IMR-90 (cell line): ENCODE data around the gene FAM168B. TPM values are rescaled to one million over a fixed set of nuclear protein-coding genes. Genes with fewer than 3 reads are reported as not detected.

Experiments used
- ATAC-seq: fragments of 200-7000 bp; cut with Tn5 transposase; 2 replicates; pipeline ENCODE4 v1.9.1; 2020; ENCODE audit warnings: low read depth, mild to moderate bottlenecking, moderate library complexity
- BruUV-seq: library from RNA; stranded (reverse); fragments of 400-500 nt; replicated peaks from 2 replicates; lab custom pipeline; 2021; lab: Mats Ljungman, UMichigan
- CTCF ChIA-PET: fragments of 300-600 bp; formaldehyde crosslinking; extraction: SDS; loops from one replicate; lab custom pipeline; 2021; ENCODE audit warnings: antibody characterized with exemption; lab: Yijun Ruan, JAX
- POLR2A ChIA-PET: fragments of 300-600 bp; sonication (Branson Sonifier 250); formaldehyde crosslinking; loops from one replicate; lab custom pipeline; 2022; ENCODE audit warnings: antibody characterized with exemption; ENCODE audit not compliant: unreplicated experiment; lab: Charles Lee
- DNase-seq: peaks from one replicate; pipeline ENCODE4 v3.0.0; 2013
- H2AFZ ChIP-seq: replicated peaks from 2 replicates; pipeline ENCODE3; 2013; ENCODE audit warnings: low read length, mild to moderate bottlenecking; ENCODE audit not compliant: poor library complexity
- H2AK5ac ChIP-seq: 2 replicates; pipeline ENCODE4 v1.6.1; 2013; ENCODE audit warnings: low read depth, low read length, inconsistent platforms
- H2AK9ac ChIP-seq: replicated peaks from 2 replicates; pipeline ENCODE3; 2013; ENCODE audit warnings: mild to moderate bottlenecking, low read depth, low read length, moderate library complexity; ENCODE audit not compliant: poor library complexity
- H2BK120ac ChIP-seq: 2 replicates; pipeline ENCODE4 v1.6.1; 2013; ENCODE audit warnings: low read depth, low read length, inconsistent platforms
- H2BK15ac ChIP-seq: 3 replicates; pipeline ENCODE4 v1.6.1; 2013; ENCODE audit warnings: low read depth, low read length, inconsistent platforms
- H2BK20ac ChIP-seq: 2 replicates; pipeline ENCODE4 v1.6.1; 2013; ENCODE audit warnings: low read depth, mild to moderate bottlenecking, inconsistent platforms, low read length, moderate library complexity
- H2BK5ac ChIP-seq: 2 replicates; pipeline ENCODE4 v1.6.1; 2013; ENCODE audit warnings: mild to moderate bottlenecking, low read depth, low read length, inconsistent platforms; ENCODE audit not compliant: poor library complexity, severe bottlenecking
- H3K14ac ChIP-seq: replicated peaks from 2 replicates; pipeline ENCODE4 v1.6.1; 2013; ENCODE audit warnings: low read depth, low read length, inconsistent platforms
- H3K18ac ChIP-seq: 2 replicates; pipeline ENCODE4 v1.6.1; 2013; ENCODE audit warnings: low read depth, low read length, control low read depth
- H3K23ac ChIP-seq: 2 replicates; pipeline ENCODE4 v1.6.1; 2013; ENCODE audit warnings: low read depth, low read length, inconsistent platforms
- H3K27ac ChIP-seq: 2 replicates; pipeline ENCODE4 v1.5.1; 2013; ENCODE audit warnings: mild to moderate bottlenecking, control low read depth, low read length; ENCODE audit not compliant: insufficient read depth
- H3K27me3 ChIP-seq: 2 replicates; pipeline ENCODE4 v1.6.1; 2013; ENCODE audit warnings: low read length; ENCODE audit not compliant: control insufficient read depth, insufficient read depth
- H3K36me3 ChIP-seq: 2 replicates; pipeline ENCODE4 v1.6.1; 2013; ENCODE audit warnings: low read length, mixed read lengths; ENCODE audit not compliant: control insufficient read depth, insufficient read depth
- H3K4ac ChIP-seq: 2 replicates; pipeline ENCODE4 v1.6.1; 2013; ENCODE audit warnings: low read depth, low read length, inconsistent platforms
- H3K4me1 ChIP-seq: 2 replicates; pipeline ENCODE4 v1.6.1; 2013; ENCODE audit warnings: low read length, mixed read lengths; ENCODE audit not compliant: control insufficient read depth, insufficient read depth
- H3K4me2 ChIP-seq: 2 replicates; pipeline ENCODE4 v1.6.1; 2013; ENCODE audit warnings: low read depth, mild to moderate bottlenecking, control low read depth, low read length, moderate library complexity
- H3K4me3 ChIP-seq: 2 replicates; pipeline ENCODE4 v1.5.1; 2013; ENCODE audit warnings: low read depth, mild to moderate bottlenecking, control low read depth, low read length, moderate library complexity; ENCODE audit not compliant: insufficient read depth
- H3K56ac ChIP-seq: 2 replicates; pipeline ENCODE4 v1.6.1; 2013; ENCODE audit warnings: low read length, inconsistent platforms; ENCODE audit not compliant: insufficient read depth; ENCODE audit errors: extremely low read depth
- H3K79me1 ChIP-seq, 2 experiments: 2 replicates each; pipeline ENCODE4 v1.6.1; 2013; ENCODE audit warnings: low read length in 2 of 2, inconsistent platforms in 1 of 2, low read depth in 1 of 2
- H3K9ac ChIP-seq: 2 replicates; pipeline ENCODE4 v1.6.1; 2013; ENCODE audit warnings: low read depth, low read length, control low read depth
- H3K9me1 ChIP-seq: 2 replicates; pipeline ENCODE4 v1.6.1; 2013; ENCODE audit warnings: low read length, inconsistent platforms; ENCODE audit not compliant: insufficient read depth
- H3K9me3 ChIP-seq: 2 replicates; pipeline ENCODE4 v1.6.1; 2013; ENCODE audit warnings: low read length; ENCODE audit not compliant: control insufficient read depth, insufficient read depth
- H4K20me1 ChIP-seq: 2 replicates; pipeline ENCODE4 v1.6.1; 2013; ENCODE audit warnings: low read length, inconsistent platforms; ENCODE audit not compliant: insufficient read depth
- H4K5ac ChIP-seq: 2 replicates; pipeline ENCODE4 v1.6.1; 2013; ENCODE audit warnings: mild to moderate bottlenecking, low read depth, low read length, control low read depth
- H4K8ac ChIP-seq, 2 experiments: 2 replicates each; pipeline ENCODE4 v1.6.1; 2013; ENCODE audit warnings: low read depth in 2 of 2, low read length in 2 of 2, control low read depth in 1 of 2, inconsistent platforms in 1 of 2
- H4K91ac ChIP-seq: 2 replicates; pipeline ENCODE4 v1.6.1; 2013; ENCODE audit warnings: low read depth, low read length, inconsistent platforms; ENCODE audit not compliant: insufficient read depth
- BHLHE40 ChIP-seq: fragments of 150-350 bp; IDR thresholded peaks from 2 replicates; pipeline ENCODE4 v1.6.1; 2016; ENCODE audit warnings: mild to moderate bottlenecking, low read depth, low read length
- CHD1 ChIP-seq: IDR thresholded peaks from 2 replicates; pipeline ENCODE4 v1.6.1; 2012; ENCODE audit warnings: low read depth, low read length, improper control_type of control experiment
- CTCF ChIP-seq: conservative IDR thresholded peaks from 2 replicates; pipeline ENCODE4 v1.5.1; 2012; ENCODE audit warnings: mild to moderate bottlenecking, low read depth, low read length, improper control_type of control experiment
- ELK1 ChIP-seq: fragments of 150-350 bp; IDR thresholded peaks from 2 replicates; pipeline ENCODE4 v1.6.1; 2016; ENCODE audit warnings: low read depth, mild to moderate bottlenecking, low read length, moderate library complexity, borderline replicate concordance
- FOS ChIP-seq: fragments of 150-350 bp; IDR thresholded peaks from 2 replicates; pipeline ENCODE4 v1.6.1; 2016; ENCODE audit warnings: low read depth, low read length
- MAFK ChIP-seq: IDR thresholded peaks from 2 replicates; pipeline ENCODE4 v1.6.1; 2012; ENCODE audit warnings: low read depth, low read length, improper control_type of control experiment
- MAZ ChIP-seq: IDR thresholded peaks from 2 replicates; pipeline ENCODE4 v1.6.1; 2012; ENCODE audit warnings: low read depth, mild to moderate bottlenecking, low read length, improper control_type of control experiment, moderate library complexity, borderline replicate concordance
- MXI1 ChIP-seq: IDR thresholded peaks from 2 replicates; pipeline ENCODE4 v1.6.1; 2012; ENCODE audit warnings: low read depth, mild to moderate bottlenecking, low read length, moderate library complexity, borderline replicate concordance
- NFE2L2 ChIP-seq: fragments of 150-350 bp; IDR thresholded peaks from 2 replicates; pipeline ENCODE4 v1.6.1; 2016; ENCODE audit warnings: low read depth, mild to moderate bottlenecking, low read length
- POLR2A ChIP-seq: IDR thresholded peaks from 2 replicates; pipeline ENCODE4 v1.6.1; 2012; ENCODE audit warnings: mild to moderate bottlenecking, low read depth, low read length
- RAD21 ChIP-seq: IDR thresholded peaks from 2 replicates; pipeline ENCODE4 v1.6.1; 2012; ENCODE audit warnings: low read length, improper control_type of control experiment
- RCOR1 ChIP-seq: IDR thresholded peaks from 2 replicates; pipeline ENCODE4 v1.6.1; 2012; ENCODE audit warnings: mild to moderate bottlenecking, low read length, improper control_type of control experiment; ENCODE audit not compliant: insufficient replicate concordance
- SMC3 ChIP-seq: fragments of 150-350 bp; IDR thresholded peaks from 2 replicates; pipeline ENCODE4 v1.6.1; 2016; ENCODE audit warnings: low read depth, mild to moderate bottlenecking, antibody characterized with exemption, low read length, moderate library complexity
- USF2 ChIP-seq: fragments of 150-350 bp; IDR thresholded peaks from 2 replicates; pipeline ENCODE4 v1.6.1; 2017; ENCODE audit warnings: mild to moderate bottlenecking, antibody characterized with exemption, low read length, low read depth
- WGBS, 2 experiments: methylation state at CpG; one replicate each; pipeline versions ENCODE4 v1.1.5 to v1.1.7; 2013; ENCODE audit warnings: missing lambda C conversion rate in 2 of 2; ENCODE audit not compliant: insufficient read length in 1 of 2; ENCODE audit errors: extremely low coverage in 2 of 2; 5-methylcytosine and 5-hydroxymethylcytosine counted together
- dilution Hi-C: fragments of 300-500 bp; cut with HindIII; formaldehyde crosslinking; loops from one replicate; pipeline ENCODE4 v1.14.3; 2018; ENCODE audit warnings: low sequenced_read_pairs; ENCODE audit not compliant: unreplicated experiment
- in situ Hi-C: fragments of 300-500 bp; cut with MboI; formaldehyde crosslinking; loops from 3 replicates; pipeline ENCODE4 v1.14.3; 2019; ENCODE audit warnings: low sequenced_read_pairs, inconsistent platforms, mixed read lengths
- intact Hi-C: fragments of 100-400 bp; cut with micrococcal nuclease; formaldehyde crosslinking; loops from 2 replicates; pipeline ENCODE4 v1.10.0; 2022
- polyA plus RNA-seq, 3 experiments: library from polyadenylated mRNA; depleted of rRNA; stranded (reverse); fragments of >200 nt; gene quantifications; 2 replicates each; pipeline ENCODE4 v1.2.3, GENCODE V29; 2012; ENCODE audit warnings: low replicate concordance in 1 of 3
- total RNA-seq: library from RNA; depleted of rRNA; stranded (reverse); fragments of >200 nt; gene quantifications from 2 replicates; pipeline ENCODE4 v1.2.3, GENCODE V29; 2012

Gene FAM168B
- total and polyA plus RNA-seq, 2 of the 4 experiments (the other 2 are of a cell fraction): 76.4 to 106 TPM

GRCh38 chr2:131058214-131058843 lies 34.9 kb downstream of the FAM168B start:
- Histone ChIP-seq H3K18ac (no peak overlapping the region), H3K56ac (no peak overlapping the region), H3K23ac (no peak overlapping the region), H3K27ac (no peak overlapping the region), H3K9me3 (no peaks in the 10 kb centered on the region), H3K4me1 (peaks cover 19% of the 10 kb centered on the region), H3K4me3 (no peak overlapping the region), H3K14ac (no peak overlapping the region), H2AK5ac (no peak overlapping the region), H3K36me3 (peaks cover 34% of the 10 kb centered on the region), H2BK120ac (no peak overlapping the region), H3K4me2 (no peak overlapping the region), H4K5ac (no peak overlapping the region), H2AK9ac (no peak overlapping the region), H4K8ac (no peak overlapping the region), H2BK20ac (no peak overlapping the region), H2BK15ac (no peak overlapping the region), H2AFZ (no peak overlapping the region), H3K9ac (no peak overlapping the region), H2BK5ac (no peak overlapping the region), H3K27me3 (no peaks in the 10 kb centered on the region), H4K20me1 (peaks cover 72% of the 10 kb centered on the region), H4K91ac (no peak overlapping the region), H3K79me1 (peaks cover 30 to 74% of the 10 kb centered on the region in 2 experiments), H3K9me1 (peaks cover 29% of the 10 kb centered on the region), H3K4ac (no peak overlapping the region)
- intact Hi-C loops: loop anchor here (5.0 kb wide), 1 partner anchor 34 kb away; the partner anchor contains the start of gene FAM168B
- POLR2A ChIA-PET: no interaction called here
- CTCF ChIA-PET: interaction anchor here (0.7 kb wide), 1 partner anchor 13 kb away, joined by 3 read pairs; no protein-coding TSS in a partner anchor
- dilution Hi-C loops: no loop called here
- DNase-seq (no peak), ATAC-seq (no peak)
- WGBS, 2 experiments: 100% methylated on average over 1 of the region's 8 CpGs; no CpG with 5 or more reads in 1 of the 2 experiments
- BruUV-seq: no TSS peak
- TF ChIP-seq FOS (no peak), NFE2L2 (no peak), SMC3 (no peak), CTCF (no peak), BHLHE40 (no peak), POLR2A (no peak), USF2 (no peak), RAD21 (no peak), CHD1 (no peak), MAZ (no peak), MAFK (no peak), MXI1 (no peak), RCOR1 (no peak), ELK1 (no peak)
- in situ Hi-C loops: no loop called here
